Neuronal stem cell (in vitro differentiated cells): ENCODE results near the gene TMED10.

Experiments
- DNase-seq: peaks from one replicate; pipeline ENCODE4 v3.0.0-alpha.2; 2013; ENCODE audit warnings: low spot score
- H2AFZ ChIP-seq: one replicate; pipeline ENCODE4 v1.6.1; 2013; ENCODE audit warnings: mild to moderate bottlenecking, low read length, inconsistent platforms
- H2AK5ac ChIP-seq: 2 replicates; pipeline ENCODE4 v1.6.1; 2013; ENCODE audit warnings: low read depth, mild to moderate bottlenecking, inconsistent platforms, low read length, moderate library complexity, mixed read lengths
- H2BK120ac ChIP-seq: 2 replicates; pipeline ENCODE4 v1.6.1; 2013; ENCODE audit warnings: low read depth, mild to moderate bottlenecking, inconsistent platforms, low read length, moderate library complexity, mixed read lengths
- H2BK12ac ChIP-seq: one replicate; pipeline ENCODE4 v1.6.1; 2013; ENCODE audit warnings: low read length, inconsistent platforms
- H2BK15ac ChIP-seq: 2 replicates; pipeline ENCODE4 v1.6.1; 2013; ENCODE audit warnings: mild to moderate bottlenecking, low read length, inconsistent platforms, mixed read lengths
- H2BK5ac ChIP-seq: one replicate; pipeline ENCODE4 v1.6.1; 2013; ENCODE audit warnings: inconsistent platforms, mild to moderate bottlenecking, low read length, moderate library complexity
- H3K14ac ChIP-seq: one replicate; pipeline ENCODE4 v1.6.1; 2013; ENCODE audit warnings: low read length, inconsistent platforms
- H3K18ac ChIP-seq: 2 replicates; pipeline ENCODE4 v1.6.1; 2013; ENCODE audit warnings: low read length, inconsistent platforms
- H3K23ac ChIP-seq: 2 replicates; pipeline ENCODE4 v1.6.1; 2013; ENCODE audit warnings: low read depth, mild to moderate bottlenecking, mixed read lengths, low read length, inconsistent platforms; ENCODE audit not compliant: poor library complexity
- H3K27ac ChIP-seq: replicated peaks from 3 replicates; pipeline ENCODE4 v1.5.1; 2013; ENCODE audit warnings: low read length, inconsistent platforms
- H3K27me3 ChIP-seq, 3 experiments: 2 replicates each; pipeline ENCODE4 v1.6.1; 2013; ENCODE audit warnings: low read length in 3 of 3, mild to moderate bottlenecking in 2 of 3, inconsistent platforms in 1 of 3, low read depth in 1 of 3, mixed read lengths in 1 of 3, moderate library complexity in 1 of 3; ENCODE audit not compliant: control insufficient read depth in 3 of 3, insufficient read depth in 3 of 3
- H3K36me3 ChIP-seq, 2 donors: replicated peaks in 1 of 2; 2 replicates each; pipeline ENCODE4 v1.6.1; 2013; ENCODE audit warnings: low read length in 2 of 2; ENCODE audit not compliant: control insufficient read depth in 2 of 2, insufficient read depth in 2 of 2
- H3K4ac ChIP-seq: 2 replicates; pipeline ENCODE4 v1.6.1; 2013; ENCODE audit warnings: inconsistent platforms, mild to moderate bottlenecking, low read length, moderate library complexity
- H3K4me1 ChIP-seq, 2 donors: 1 replicate in 1 of 2; 2 replicates in 1 of 2; pipeline ENCODE4 v1.6.1; 2013; ENCODE audit warnings: low read length in 2 of 2, low read depth in 1 of 2; ENCODE audit not compliant: control insufficient read depth in 2 of 2, insufficient read depth in 1 of 2
- H3K4me2 ChIP-seq: one replicate; pipeline ENCODE4 v1.6.1; 2013; ENCODE audit warnings: mild to moderate bottlenecking, low read length, inconsistent platforms; ENCODE audit not compliant: insufficient read depth, poor library complexity, severe bottlenecking
- H3K4me3 ChIP-seq, 2 donors: 2 replicates each; pipeline ENCODE4 v1.5.1; 2013; ENCODE audit warnings: low read length in 2 of 2, mild to moderate bottlenecking in 2 of 2, inconsistent platforms in 1 of 2, moderate library complexity in 1 of 2
- H3K79me1 ChIP-seq: one replicate; pipeline ENCODE4 v1.6.1; 2013; ENCODE audit warnings: low read depth, mild to moderate bottlenecking, inconsistent platforms, low read length, moderate library complexity
- H3K9ac ChIP-seq: one replicate; pipeline ENCODE4 v1.6.1; 2013; ENCODE audit warnings: mild to moderate bottlenecking, low read depth, low read length, inconsistent platforms; ENCODE audit not compliant: poor library complexity
- H3K9me3 ChIP-seq, 2 donors: replicated peaks in 1 of 2; 2 replicates each; pipeline versions ENCODE3 to v1.6.1; 2013; ENCODE audit warnings: low read length in 2 of 2, mild to moderate bottlenecking in 2 of 2, inconsistent platforms in 1 of 2, low read depth in 1 of 2, mixed read lengths in 1 of 2, moderate library complexity in 1 of 2; ENCODE audit not compliant: control insufficient read depth in 2 of 2, insufficient read depth in 1 of 2
- H4K8ac ChIP-seq: one replicate; pipeline ENCODE4 v1.6.1; 2013; ENCODE audit warnings: low read depth, mild to moderate bottlenecking, inconsistent platforms, low read length, moderate library complexity
- H4K91ac ChIP-seq: one replicate; pipeline ENCODE4 v1.6.1; 2013; ENCODE audit warnings: low read length, low read depth, mild to moderate bottlenecking, inconsistent platforms; ENCODE audit not compliant: poor library complexity
- WGBS, 2 donors: extraction: QIAGEN DNeasy Blood & Tissue Kit; methylation state at CpG; one replicate each; pipeline ENCODE4 v1.1.7; 2013; ENCODE audit warnings: missing lambda C conversion rate in 2 of 2, mixed read lengths in 1 of 2; ENCODE audit not compliant: insufficient read length in 2 of 2, insufficient replicate concordance in 1 of 2; ENCODE audit errors: extremely low coverage in 2 of 2; 5-methylcytosine and 5-hydroxymethylcytosine counted together

The TMED10 gene

DNA sequence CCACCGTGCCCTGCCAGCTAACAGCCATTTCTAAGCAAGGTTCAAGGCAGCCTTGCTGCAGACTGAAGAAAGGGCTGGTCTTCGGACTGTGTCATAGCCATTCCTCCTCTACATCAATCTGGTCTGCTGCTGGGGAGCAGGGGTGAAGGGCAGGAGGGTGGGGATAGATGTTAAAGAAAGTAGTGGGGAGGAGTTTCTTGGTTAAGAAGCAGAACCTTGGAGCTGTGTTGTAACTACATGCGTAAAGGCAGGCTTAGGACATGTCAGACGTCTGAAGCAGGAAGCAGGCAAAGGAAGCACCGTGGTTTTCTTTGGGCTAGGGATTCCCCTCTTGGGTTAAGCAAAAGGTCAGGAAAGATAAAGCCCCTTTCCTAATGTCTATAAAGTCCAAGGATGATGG lies 31.5 kb downstream of the TMED10 start:
- H3K36me3 ChIP-seq: peaks cover 0 to 50% of the 10 kb centered on the region in 2 donors

DNA sequence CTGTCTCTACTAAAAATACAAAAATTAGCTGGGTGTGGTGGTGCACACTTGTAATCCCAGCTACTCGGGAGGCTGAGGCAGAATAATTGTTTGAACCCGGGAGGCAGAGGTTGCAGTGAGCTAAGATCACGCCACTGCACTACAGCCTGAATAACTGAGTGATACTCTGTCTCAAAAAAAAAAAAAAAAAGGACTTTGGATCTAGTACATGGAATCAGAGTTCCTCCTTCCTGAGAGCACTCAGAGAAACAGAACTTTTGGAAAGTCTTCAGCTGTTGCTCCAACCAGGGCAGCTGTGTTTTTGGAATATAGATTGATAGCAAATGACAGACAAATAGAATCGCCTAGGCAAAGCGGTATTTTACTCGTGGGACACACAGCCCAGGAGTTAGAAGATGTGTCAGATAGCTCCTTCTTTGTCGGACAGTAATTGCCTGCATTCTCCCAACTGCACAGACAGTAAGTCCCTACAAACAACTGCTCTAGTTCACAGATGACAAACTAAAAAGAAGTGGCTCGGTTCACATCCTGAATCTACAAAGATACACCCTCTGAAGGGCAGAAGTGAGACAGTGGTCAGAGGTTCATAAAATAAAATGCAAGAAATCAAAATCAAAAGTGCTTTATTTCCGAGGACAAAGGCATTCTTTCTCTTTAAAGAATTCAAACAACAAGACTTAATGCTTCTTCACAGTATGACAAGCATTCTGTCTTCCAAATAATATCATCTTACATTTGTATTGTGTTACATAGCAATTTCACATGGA lies 32.5 kb downstream of the TMED10 start:
- no peaks in the 10 kb centered on the region for H3K79me1 ChIP-seq
- no peak for DNase-seq
- WGBS, 2 donors: no CpG with 5 or more reads among the region's 9 CpGs
- H3K23ac ChIP-seq: no peak overlapping the region
- H3K36me3 ChIP-seq: peaks cover 0 to 43% of the 10 kb centered on the region in 2 donors
- H3K27ac ChIP-seq: no peak overlapping the region
- H3K4me1 ChIP-seq: peaks cover 8 to 9% of the 10 kb centered on the region in 2 donors
- H4K91ac ChIP-seq: no peak overlapping the region
- H3K9me3 ChIP-seq: no peaks in the 10 kb centered on the region
- no peak overlapping the region for H3K18ac ChIP-seq
- no peak overlapping the region for H3K14ac ChIP-seq
- no peak overlapping the region for H3K4ac ChIP-seq
- no peak overlapping the region for H2AK5ac ChIP-seq
- no peak overlapping the region for H3K4me3 ChIP-seq
- no peaks in the 10 kb centered on the region for H3K27me3 ChIP-seq
- H2AFZ ChIP-seq: no peak overlapping the region
- no peak overlapping the region for H2BK5ac ChIP-seq
- no peak overlapping the region for H2BK15ac ChIP-seq
- no peak overlapping the region for H2BK120ac ChIP-seq
- H4K8ac ChIP-seq: no peak overlapping the region
- no peak overlapping the region for H3K9ac ChIP-seq
- no peak overlapping the region for H2BK12ac ChIP-seq
- no peak overlapping the region for H3K4me2 ChIP-seq

More for the DNA sequence above, 31.5 kb downstream of the TMED10 start:
- Histone ChIP-seq H2AK5ac (no peak overlapping the region), H3K4me3 (no peak overlapping the region), H3K4me1 (peaks cover 8 to 9% of the 10 kb centered on the region in 2 donors), H3K18ac (no peak overlapping the region), H3K27ac (no peak overlapping the region), H3K9ac (no peak overlapping the region), H3K23ac (no peak overlapping the region), H3K14ac (no peak overlapping the region), H3K79me1 (no peaks in the 10 kb centered on the region), H2BK5ac (no peak overlapping the region), H4K8ac (no peak overlapping the region), H3K27me3 (no peaks in the 10 kb centered on the region), H3K9me3 (no peaks in the 10 kb centered on the region), H2BK12ac (no peak overlapping the region), H2AFZ (no peak overlapping the region), H3K4me2 (no peak overlapping the region), H2BK120ac (no peak overlapping the region), H3K4ac (no peak overlapping the region), H4K91ac (no peak overlapping the region), H2BK15ac (no peak overlapping the region)
- no CpG with 5 or more reads among the region's 5 CpGs for WGBS, 2 donors
- no peak for DNase-seq

DNA sequence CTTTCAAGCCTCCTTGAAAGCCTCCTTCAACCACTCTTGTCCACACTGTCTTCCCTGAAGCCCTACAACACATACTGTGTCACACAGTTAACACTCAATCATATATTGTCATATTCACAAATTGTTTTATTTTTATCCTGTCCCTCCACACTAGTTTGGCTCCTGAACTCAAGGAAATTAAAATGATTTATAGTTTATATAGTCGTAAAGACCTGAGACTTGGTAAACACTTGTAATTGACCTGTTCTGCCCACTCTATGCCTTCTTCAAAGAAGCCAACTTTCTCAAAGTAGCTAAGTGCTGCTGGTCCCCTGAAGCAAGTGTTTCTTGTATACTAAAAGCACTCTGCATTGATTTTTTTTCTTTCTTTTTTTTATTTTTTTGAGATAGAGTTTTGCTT lies 33.9 kb downstream of the TMED10 start:
- DNase-seq: no peak
- Histone ChIP-seq H3K36me3 (peaks cover 0 to 41% of the 10 kb centered on the region in 2 donors), H3K4me3 (no peak overlapping the region), H3K27me3 (no peaks in the 10 kb centered on the region), H2BK5ac (no peak overlapping the region), H3K23ac (no peak overlapping the region), H3K27ac (no peak overlapping the region), H2BK120ac (no peak overlapping the region), H3K4me1 (peaks cover 2 to 3% of the 10 kb centered on the region in 2 donors), H3K14ac (no peak overlapping the region), H3K79me1 (no peaks in the 10 kb centered on the region), H3K4ac (no peak overlapping the region), H2BK15ac (no peak overlapping the region), H3K9ac (no peak overlapping the region), H4K8ac (no peak overlapping the region), H2AFZ (no peak overlapping the region), H3K4me2 (no peak overlapping the region), H4K91ac (no peak overlapping the region), H3K9me3 (no peaks in the 10 kb centered on the region), H3K18ac (no peak overlapping the region), H2BK12ac (no peak overlapping the region), H2AK5ac (no peak overlapping the region)
- WGBS, 2 donors: no CpG with 5 or more reads among the region's 1 CpG

DNA sequence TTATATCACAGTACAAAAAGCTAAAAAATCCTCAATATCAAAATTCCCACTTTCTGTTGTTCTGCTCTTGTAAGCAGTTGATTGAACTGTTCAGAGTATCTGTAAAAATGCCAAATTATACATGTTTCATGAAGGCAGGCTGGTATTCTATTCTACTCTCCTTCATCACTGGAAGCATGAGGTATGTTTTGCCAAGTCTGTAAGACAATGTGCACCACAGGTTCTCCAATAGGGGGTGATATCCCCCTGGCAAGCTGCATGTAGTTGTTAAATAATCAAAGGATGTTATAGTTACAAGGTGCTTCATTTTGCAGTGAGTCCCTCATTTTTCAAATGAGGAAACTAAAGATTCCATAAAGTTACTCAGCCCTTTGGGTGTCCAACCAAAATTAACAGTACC lies 34.4 kb downstream of the TMED10 start:
- H3K9me3 ChIP-seq: no peaks in the 10 kb centered on the region
- no peak overlapping the region for H2BK15ac ChIP-seq
- no peak overlapping the region for H3K14ac ChIP-seq
- no peak overlapping the region for H4K8ac ChIP-seq
- H2AK5ac ChIP-seq: no peak overlapping the region
- H3K4ac ChIP-seq: no peak overlapping the region
- H2AFZ ChIP-seq: no peak overlapping the region
- no peak overlapping the region for H3K4me3 ChIP-seq
- no peak for DNase-seq
- peaks cover 0 to 38% of the 10 kb centered on the region in 2 donors for H3K36me3 ChIP-seq
- no peaks in the 10 kb centered on the region for H3K79me1 ChIP-seq
- no peak overlapping the region for H3K9ac ChIP-seq
- H3K27me3 ChIP-seq: no peaks in the 10 kb centered on the region
- H3K18ac ChIP-seq: no peak overlapping the region
- no peak overlapping the region for H2BK5ac ChIP-seq
- H4K91ac ChIP-seq: no peak overlapping the region
- no peak overlapping the region for H2BK120ac ChIP-seq
- H2BK12ac ChIP-seq: no peak overlapping the region
- H3K4me1 ChIP-seq: peaks cover 0 to 1% of the 10 kb centered on the region in 2 donors
- no peak overlapping the region for H3K27ac ChIP-seq
- no peak overlapping the region for H3K23ac ChIP-seq
- H3K4me2 ChIP-seq: no peak overlapping the region
